Tibial artery (tissue), 4 donors: ENCODE measurements around the gene TUBA4B.
A peak's percentile ranks its signal among the peaks of the same experiment; 100 is the strongest.

Experiments used
- DNase-seq, 2 donors: peaks; one replicate each; pipeline ENCODE4 v3.0.0-alpha.2; 2019
- H3K27ac ChIP-seq, 2 donors: fragments of 200-600 bp; sonication (generic) in 1 of 2; 1 replicate in 1 of 2; 2 replicates in 1 of 2; pipeline ENCODE4 v1.5.1; 2018 to 2019; ENCODE audit warnings: mild to moderate bottlenecking in 1 of 2
- H3K27me3 ChIP-seq, 2 donors: fragments of 200-600 bp; sonication (generic) in 1 of 2; one replicate each; pipeline versions ENCODE4 v1.5.1 to v1.6.0; 2016 to 2019
- H3K36me3 ChIP-seq, 3 donors: fragments of 200-600 bp; sonication (generic) in 2 of 3; one replicate each; pipeline ENCODE4 v1.5.1; 2016 to 2019; ENCODE audit warnings: mild to moderate bottlenecking in 2 of 3
- H3K4me1 ChIP-seq, 4 donors: fragments of 200-600 bp; sonication (generic) in 2 of 4; 1 replicate in 3 of 4; 2 replicates in 1 of 4; pipeline ENCODE4 v1.5.1; 2016 to 2019
- H3K4me3 ChIP-seq, 2 donors: fragments of 200-600 bp; sonication (generic) in 1 of 2; 1 replicate in 1 of 2; 2 replicates in 1 of 2; pipeline ENCODE4 v1.5.1; 2018 to 2019; ENCODE audit warnings: mild to moderate bottlenecking in 2 of 2
- H3K9me3 ChIP-seq, 3 donors: fragments of 200-600 bp; sonication (generic) in 1 of 3; one replicate each; pipeline ENCODE4 v1.5.1; 2016 to 2019
- CTCF ChIP-seq, 2 experiments: fragments of 200-600 bp in 1 of 2; fragments of 450-650 bp in 1 of 2; IDR thresholded peaks; one replicate each; pipeline ENCODE4 v1.5.1; 2017 to 2019; ENCODE audit warnings: antibody characterized with exemption in 2 of 2, mild to moderate bottlenecking in 1 of 2, moderate library complexity in 1 of 2
- intact Hi-C: fragments of 100-400 bp; cut with DNase I; formaldehyde crosslinking; loops from one replicate; pipeline ENCODE4 v1.15.0; 2023; ENCODE audit warnings: low total_unique reads

The TUBA4B gene

DNA sequence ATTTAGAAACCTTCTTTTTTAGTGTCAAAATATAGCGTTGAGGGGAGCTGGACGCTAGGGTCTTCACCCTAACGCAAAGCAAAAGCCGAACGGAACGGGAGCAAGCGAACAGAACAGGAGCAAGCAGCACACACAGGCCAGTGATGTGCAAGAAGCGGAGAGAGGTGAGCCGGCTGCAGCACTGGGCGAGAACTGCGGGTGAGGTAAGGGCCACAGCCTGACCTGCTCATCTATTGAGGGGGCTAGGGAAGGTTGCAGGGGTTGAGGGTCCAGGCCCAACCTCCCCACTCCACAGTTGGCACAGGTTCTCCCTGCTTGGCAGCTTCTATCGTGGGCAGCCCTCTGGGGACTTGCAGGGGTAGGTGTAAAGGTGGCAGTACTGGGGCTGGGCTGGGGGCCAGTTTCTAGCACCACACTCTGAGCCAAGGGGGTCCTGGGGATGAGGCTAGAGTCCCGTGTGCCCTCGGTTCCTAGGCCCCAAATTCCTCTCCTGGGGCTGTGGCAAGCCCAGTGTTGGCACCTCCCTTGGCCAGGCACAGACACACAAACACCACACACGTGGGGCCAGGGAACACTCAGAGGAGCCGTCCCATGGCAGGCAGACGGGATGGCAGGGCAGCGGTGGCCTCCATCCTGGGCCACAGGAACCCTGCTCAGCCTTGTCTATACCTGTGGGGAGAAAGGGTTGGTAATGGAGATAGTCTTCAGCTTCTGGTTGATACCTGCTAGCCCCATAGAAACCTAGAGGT, 33.1 kb upstream of the TUBA4B start:
- peaks cover 50 to 68% (median 59%) of the 10 kb centered on the region in 3 donors for H3K36me3 ChIP-seq
- no peaks in the 10 kb centered on the region for H3K27me3 ChIP-seq
- peak overlapping the region; percentile 88 to 89 for H3K27ac ChIP-seq
- H3K4me1 ChIP-seq, result peaks cover 5 to 41% (median 31%) of the 10 kb centered on the region in 4 donors
- DNase-seq, result no peak
- TF ChIP-seq CTCF (IDR thresholded peaks at IDR 0.05), result no peak
- H3K9me3 ChIP-seq, result no peaks in the 10 kb centered on the region
- intact Hi-C loops, result loop anchor here (5.0 to 10.0 kb wide), 2 partner anchors 43 to 75 kb away; partner anchors contain the start of genes CNPPD1 and RETREG2
- peak overlapping the region in 1 of 2 donors; percentile 60 for H3K4me3 ChIP-seq

DNA sequence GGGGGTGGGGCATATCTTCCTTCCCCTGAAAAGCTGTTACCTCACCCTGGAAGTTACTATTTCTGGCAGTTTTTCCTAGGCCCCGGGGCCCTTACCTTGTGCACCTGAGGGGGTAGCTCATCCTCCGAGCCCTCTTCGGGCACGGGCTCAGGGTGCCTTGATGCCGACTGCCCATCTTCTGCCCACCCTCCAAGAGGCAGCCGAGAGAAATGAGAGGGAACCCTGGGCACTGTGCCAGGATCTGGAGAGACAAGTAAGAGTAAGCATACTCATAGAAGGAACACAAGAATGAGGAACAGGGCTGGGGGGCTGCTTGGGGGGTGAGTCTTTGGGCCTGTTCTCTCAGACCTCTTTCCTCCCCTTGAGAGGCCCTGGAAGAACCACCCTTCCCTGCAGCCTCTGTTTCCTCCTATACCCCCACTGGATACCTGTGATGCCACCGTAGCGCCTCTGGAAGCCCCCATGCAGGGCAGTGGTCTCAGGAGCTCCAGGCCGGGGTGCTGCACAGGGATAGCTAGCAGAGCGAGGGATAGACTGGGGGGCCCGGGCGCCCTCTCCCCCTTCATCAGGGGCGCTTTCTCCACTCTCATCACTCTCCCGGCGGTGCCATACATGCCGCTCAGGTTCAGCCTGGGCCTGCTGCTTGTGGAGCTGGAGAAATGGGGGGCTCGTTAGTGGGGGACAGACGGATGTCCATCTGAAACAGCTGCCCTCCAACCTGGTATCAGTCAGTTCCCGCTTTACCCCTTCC, 32.2 kb upstream of the TUBA4B start:
- no peak for DNase-seq
- intact Hi-C loops, result loop anchor here (10.0 kb wide), 1 partner anchor 74 kb away; no protein-coding TSS in a partner anchor
- Histone ChIP-seq H3K27ac (peak overlapping the region in 1 of 2 donors; percentile 88), H3K9me3 (no peaks in the 10 kb centered on the region), H3K4me1 (peaks cover 5 to 45% (median 30%) of the 10 kb centered on the region in 4 donors), H3K36me3 (peaks cover 57 to 68% (median 61%) of the 10 kb centered on the region in 3 donors), H3K4me3 (no peak overlapping the region), H3K27me3 (no peaks in the 10 kb centered on the region)
- no peak for TF ChIP-seq CTCF (IDR thresholded peaks at IDR 0.05)

GRCh38 chr2:219221957-219222518, 31.0 kb upstream of the TUBA4B start:
- Histone ChIP-seq H3K27me3 (no peaks in the 10 kb centered on the region), H3K4me3 (no peak overlapping the region), H3K9me3 (no peaks in the 10 kb centered on the region), H3K36me3 (peaks cover 58 to 75% (median 70%) of the 10 kb centered on the region in 3 donors), H3K27ac (no peak overlapping the region), H3K4me1 (peaks cover 5 to 37% (median 22%) of the 10 kb centered on the region in 4 donors)
- intact Hi-C loops, result loop anchor here (10.0 kb wide), 1 partner anchor 73 kb away; no protein-coding TSS in a partner anchor
- no peak for DNase-seq
- TF ChIP-seq CTCF (IDR thresholded peaks at IDR 0.05), result no peak

DNA sequence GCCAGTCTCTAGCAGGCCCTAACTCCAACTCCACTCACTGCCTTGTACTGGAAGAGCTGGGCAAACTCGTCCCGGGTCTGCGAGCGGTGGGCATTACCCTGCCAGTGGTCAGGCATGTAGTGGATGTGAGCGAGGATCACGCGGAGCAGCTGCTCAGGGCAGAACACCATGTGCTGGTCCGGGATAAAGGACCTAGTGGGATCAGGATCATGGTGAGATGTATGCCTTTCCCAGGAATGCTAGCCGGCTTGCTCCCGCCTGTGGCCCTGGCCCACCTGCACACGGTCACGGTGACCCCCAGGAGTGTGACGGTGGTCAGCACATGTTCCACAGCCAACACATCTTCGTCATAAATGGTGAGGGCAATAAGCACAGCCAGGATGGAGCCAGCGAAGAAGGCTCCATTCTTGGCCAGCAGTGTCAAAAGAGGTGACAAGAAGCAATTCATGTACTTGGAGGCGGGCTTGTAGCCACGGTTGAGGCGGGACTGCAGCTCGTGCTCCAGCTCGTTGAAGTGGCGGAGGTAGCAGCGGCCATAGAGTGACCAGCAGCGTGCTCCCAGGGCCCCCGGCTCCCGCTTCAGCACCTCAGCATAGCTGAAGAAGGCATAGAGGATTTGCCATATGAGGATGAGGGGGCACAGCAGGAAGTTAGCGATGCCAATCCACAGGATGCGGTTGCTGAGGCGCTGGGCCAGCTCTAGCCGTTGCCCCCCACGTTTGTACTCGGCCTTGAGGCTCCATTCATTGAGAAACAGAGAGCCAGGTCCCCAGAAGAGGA, 29.0 kb upstream of the TUBA4B start:
- no peak overlapping the region for H3K4me3 ChIP-seq
- DNase-seq, result no peak
- no peaks in the 10 kb centered on the region for H3K9me3 ChIP-seq
- H3K27me3 ChIP-seq, result no peaks in the 10 kb centered on the region
- H3K27ac ChIP-seq, result no peak overlapping the region
- H3K36me3 ChIP-seq, result peaks cover 58 to 77% (median 74%) of the 10 kb centered on the region in 3 donors
- no peak for TF ChIP-seq CTCF (IDR thresholded peaks at IDR 0.05)
- peaks cover 5 to 39% (median 28%) of the 10 kb centered on the region in 4 donors for H3K4me1 ChIP-seq
- intact Hi-C loops, result loop anchor here (10.0 kb wide), 1 partner anchor 71 kb away; no protein-coding TSS in a partner anchor

GRCh38 chr2:219225350-219225749, 27.7 kb upstream of the TUBA4B start:
- Histone ChIP-seq H3K36me3 (peaks cover 54 to 71% (median 69%) of the 10 kb centered on the region in 3 donors), H3K9me3 (no peaks in the 10 kb centered on the region), H3K4me1 (peaks cover 0 to 30% (median 17%) of the 10 kb centered on the region in 4 donors), H3K4me3 (no peak overlapping the region), H3K27ac (no peak overlapping the region), H3K27me3 (no peaks in the 10 kb centered on the region)
- TF ChIP-seq CTCF (IDR thresholded peaks at IDR 0.05), result no peak
- no peak for DNase-seq
- intact Hi-C loops, result loop anchor here (10.0 kb wide), 1 partner anchor 69 kb away; no protein-coding TSS in a partner anchor
